Omental fat pad (tissue), 4 donors: Measurements from ENCODE around the gene TSPAN1. TPM values are rescaled to one million over a fixed set of nuclear protein-coding genes. Genes with fewer than 3 reads are reported as not detected.

Experiments used
- ATAC-seq: fragments of 150-250 bp; one replicate; pipeline ENCODE4 v1.9.1; 2016; ENCODE audit warnings: mild to moderate bottlenecking, moderate library complexity; ENCODE audit not compliant: low FRiP score
- DNase-seq: peaks from one replicate; pipeline ENCODE4 v3.0.0-alpha.2; 2019; ENCODE audit warnings: low spot score
- CTCF ChIP-seq, 3 donors: fragments of 450-650 bp; IDR thresholded peaks; one replicate each; pipeline ENCODE4 v1.5.1; 2016 to 2017; ENCODE audit warnings: antibody characterized with exemption in 3 of 3, mild to moderate bottlenecking in 3 of 3, moderate library complexity in 2 of 3
- total RNA-seq, 4 donors: library from RNA; depleted of rRNA; stranded (reverse); fragments of >200 nt; gene quantifications; one replicate each; pipeline ENCODE4 v1.1.0, GENCODE V29; 2016

The TSPAN1 gene
- total RNA-seq, 4 donors from 2014 or later = 0.84 to 1.2 (median 1.2) TPM; not detected in 1

GRCh38 chr1:46148318-46148717, 26.6 kb upstream of the TSPAN1 start:
- no peak for ATAC-seq
- no peak for DNase-seq
- TF ChIP-seq CTCF (IDR thresholded peaks at IDR 0.05) = no peak

- DNase-seq (no peak), ATAC-seq (no peak)
- TF ChIP-seq CTCF (IDR thresholded peaks at IDR 0.05) = no peak
These were observed 24.8 kb upstream of the TSPAN1 start for GRCh38 chr1:46150085-46150484.

- ATAC-seq = no peak
- DNase-seq = no peak
- no peak for TF ChIP-seq CTCF (IDR thresholded peaks at IDR 0.05)
These were observed 22.9 kb upstream of the TSPAN1 start for GRCh38 chr1:46152016-46152415.

- DNase-seq = no peak
These were observed 21.7 kb upstream of the TSPAN1 start for GRCh38 chr1:46153228-46153627.

GRCh38 chr1:46153732-46154131, 21.2 kb upstream of the TSPAN1 start:
- DNase-seq = no peak
- ATAC-seq = no peak
- TF ChIP-seq CTCF (IDR thresholded peaks at IDR 0.05) = no peak

More at GRCh38 chr1:46153228-46153627, 21.7 kb upstream of the TSPAN1 start:
- ATAC-seq = no peak
- TF ChIP-seq CTCF (IDR thresholded peaks at IDR 0.05) = no peak

- TF ChIP-seq CTCF (IDR thresholded peaks at IDR 0.05) = no peak
- no peak for DNase-seq
- ATAC-seq = no peak
These were observed 17.0 kb upstream of the TSPAN1 start for GRCh38 chr1:46157916-46158311.

- no peak for TF ChIP-seq CTCF (IDR thresholded peaks at IDR 0.05)
These were observed 16.3 kb upstream of the TSPAN1 start for GRCh38 chr1:46158312-46159281.

More at GRCh38 chr1:46158312-46159281, 16.3 kb upstream of the TSPAN1 start:
- ATAC-seq (no peak), DNase-seq (no peak)
